ENCODE measurements around the gene GRM7.

DNA sequence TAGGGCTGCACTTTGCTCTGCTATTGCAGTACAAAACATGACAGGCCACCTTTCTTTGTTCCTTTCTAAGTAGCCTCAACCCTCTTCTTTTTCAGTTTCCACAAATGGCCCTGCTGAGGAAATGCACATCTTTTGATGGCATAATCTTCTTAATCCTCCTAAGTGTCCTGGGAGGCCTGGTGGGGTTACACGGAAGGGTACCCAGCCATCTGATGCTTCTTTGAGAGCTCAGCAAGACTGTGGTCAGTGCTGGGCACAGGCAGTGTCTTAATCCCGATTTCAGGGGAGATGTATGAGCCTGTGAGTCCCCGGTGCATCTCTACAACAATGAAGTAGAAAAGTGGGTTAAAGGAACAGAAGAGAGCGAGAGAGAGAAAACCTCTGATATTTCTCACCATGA, 404.8 kb downstream of the GRM7 start:
- TF ChIP-seq PHF21A (IDR thresholded peaks at IDR 0.05; ENCODE audit: borderline replicate concordance, low read depth) (no peak), ZNF121 (CRISPR knock-in tag; conservative IDR thresholded peaks at IDR 0.05) (no peak), U2AF1 (optimal IDR thresholded peaks at IDR 0.05; ENCODE audit: low read depth, low read length) (no peak)

All from K562 (cell line).